B cell (primary cell): ENCODE measurements around the gene HSPD1. TPM values are rescaled to one million over a fixed set of nuclear protein-coding genes. Genes with fewer than 3 reads are reported as not detected.

Source experiments
- ATAC-seq: fragments of 200-7000 bp; cut with Tn5 transposase; one replicate; pipeline ENCODE4 v1.10.0; 2021; ENCODE audit warnings: low read depth, mild to moderate bottlenecking, moderate number of reproducible peaks, moderate library complexity
- CTCF ChIA-PET: fragments of 350-600 bp; sonication (Branson Sonifier 250); formaldehyde crosslinking; loops from one replicate; lab custom pipeline; 2021; ENCODE audit warnings: antibody characterized with exemption, inconsistent platforms; lab: Charles Lee
- POLR2A ChIA-PET: fragments of 350-600 bp; sonication (Branson Sonifier 250); formaldehyde crosslinking; loops from one replicate; lab custom pipeline; 2021; ENCODE audit warnings: antibody characterized with exemption; lab: Charles Lee
- DNase-seq: peaks from one replicate; pipeline ENCODE4 v3.0.0; 2013
- H2AFZ ChIP-seq: 2 replicates; pipeline ENCODE4 v1.6.1; 2012; ENCODE audit warnings: mild to moderate bottlenecking, low read depth, low read length; ENCODE audit not compliant: insufficient read depth, poor library complexity, severe bottlenecking
- H3K27ac ChIP-seq, 2 donors: 1 replicate in 1 of 2; 2 replicates in 1 of 2; pipeline ENCODE4 v1.5.1; 2012 to 2013; ENCODE audit warnings: low read length in 2 of 2, mild to moderate bottlenecking in 2 of 2, moderate library complexity in 1 of 2
- H3K27me3 ChIP-seq, 4 experiments: fragments of 200-600 bp in 1 of 4; sonication (generic) in 1 of 4; replicated peaks in 1 of 4; 1 replicate in 2 of 4; 2 replicates in 2 of 4; pipeline versions ENCODE4 v1.6.1 to v1.7.0; 2013 to 2016; ENCODE audit warnings: low read length in 3 of 4, mild to moderate bottlenecking in 2 of 4, mixed read lengths in 1 of 4, moderate library complexity in 1 of 4; ENCODE audit not compliant: insufficient read depth in 4 of 4, control insufficient read depth in 3 of 4; ENCODE audit errors: control extremely low read depth in 1 of 4
- H3K36me3 ChIP-seq, 2 experiments: replicated peaks in 1 of 2; 1 replicate in 1 of 2; 2 replicates in 1 of 2; pipeline versions ENCODE4 v1.6.1 to v1.7.1; 2013; ENCODE audit warnings: low read length in 1 of 2; ENCODE audit not compliant: insufficient read depth in 2 of 2, control insufficient read depth in 1 of 2; ENCODE audit errors: control extremely low read depth in 1 of 2, extremely low read depth in 1 of 2
- H3K4me1 ChIP-seq, 2 donors: fragments of 200-600 bp in 1 of 2; sonication (generic) in 1 of 2; 1 replicate in 1 of 2; 2 replicates in 1 of 2; pipeline versions ENCODE4 v1.5.1 to v1.6.1; 2013 to 2017; ENCODE audit warnings: low read length in 2 of 2; ENCODE audit not compliant: control insufficient read depth in 2 of 2, insufficient read depth in 2 of 2
- H3K4me2 ChIP-seq: replicated peaks from 2 replicates; pipeline ENCODE3; 2012; ENCODE audit warnings: mild to moderate bottlenecking, low read depth, low read length; ENCODE audit not compliant: poor library complexity, severe bottlenecking
- H3K4me3 ChIP-seq, 5 experiments: fragments of 200-600 bp in 1 of 5; sonication (generic) in 1 of 5; 1 replicate in 3 of 5; 2 replicates in 2 of 5; pipeline versions ENCODE4 v1.5.1 to v1.7.0; 2011 to 2016; ENCODE audit warnings: low read length in 4 of 5, mild to moderate bottlenecking in 4 of 5, low read depth in 2 of 5, control low read depth in 1 of 5, moderate library complexity in 1 of 5; ENCODE audit not compliant: insufficient read depth in 1 of 5; ENCODE audit errors: control extremely low read depth in 1 of 5, extremely low read depth in 1 of 5
- H3K79me2 ChIP-seq: fragments of 200-600 bp; sonication (generic); one replicate; pipeline ENCODE4 v1.6.0; 2016; ENCODE audit warnings: low read length; ENCODE audit not compliant: control insufficient read depth, insufficient read depth
- H3K9ac ChIP-seq: fragments of 200-600 bp; sonication (generic); 2 replicates; pipeline ENCODE4 v1.6.1; 2017; ENCODE audit warnings: mild to moderate bottlenecking, low read length, moderate library complexity
- H3K9me3 ChIP-seq, 3 donors: one replicate each; pipeline versions ENCODE4 v1.6.1 to v1.7.1; 2013; ENCODE audit warnings: low read length in 2 of 3; ENCODE audit not compliant: control insufficient read depth in 2 of 3, insufficient read depth in 1 of 3; ENCODE audit errors: control extremely low read depth in 1 of 3
- H4K20me1 ChIP-seq: 2 replicates; pipeline ENCODE4 v1.6.0; 2012; ENCODE audit warnings: mild to moderate bottlenecking, low read length; ENCODE audit not compliant: insufficient read depth, control insufficient read depth, poor library complexity, severe bottlenecking
- H3K27ac Mint-ChIP-seq: one replicate; pipeline ENCODE4 v1.8.0; 2021; ENCODE audit warnings: mixed read lengths
- H3K27me3 Mint-ChIP-seq: one replicate; pipeline ENCODE4 v1.8.0; 2021; ENCODE audit warnings: mixed read lengths
- H3K4me1 Mint-ChIP-seq: one replicate; pipeline ENCODE4 v1.8.0; 2021; ENCODE audit warnings: mixed read lengths
- H3K4me3 Mint-ChIP-seq: one replicate; pipeline ENCODE4 v1.8.0; 2021; ENCODE audit warnings: mixed read lengths
- H3K9me3 Mint-ChIP-seq: one replicate; pipeline ENCODE4 v1.8.0; 2022; ENCODE audit warnings: mixed read lengths; ENCODE audit not compliant: insufficient read depth
- EZH2 ChIP-seq: IDR thresholded peaks from 2 replicates; pipeline ENCODE4 v1.6.1; 2012; ENCODE audit warnings: borderline replicate concordance, low read depth, mild to moderate bottlenecking, moderate library complexity, low read length; ENCODE audit not compliant: insufficient read depth, poor library complexity, severe bottlenecking
- WGBS: methylation state at CpG from one replicate; pipeline ENCODE4 v1.1.5; 2013; ENCODE audit warnings: missing lambda C conversion rate; ENCODE audit not compliant: insufficient coverage; 5-methylcytosine and 5-hydroxymethylcytosine counted together
- intact Hi-C: fragments of 100-400 bp; cut with micrococcal nuclease; formaldehyde crosslinking; loops from one replicate; pipeline ENCODE4 v1.10.0; 2022
- polyA plus RNA-seq: library from polyadenylated mRNA; depleted of rRNA; stranded (reverse); fragments of >200 nt; gene quantifications from 2 replicates; pipeline ENCODE4 v1.2.3, GENCODE V29; 2012
- total RNA-seq, 2 donors: library from RNA; stranded (reverse); fragments of 120-200 nt in 1 of 2; gene quantifications; 1 replicate in 1 of 2; 2 replicates in 1 of 2; pipeline versions ENCODE4 v1.2.3 to v1.2.4, GENCODE V29; 2013 to 2022
- TF ChIP-seq, protein P1 (sequence below): fragments of 200-600 bp; IDR thresholded peaks from one replicate; pipeline ENCODE4 v1.8.0; 2022; ENCODE audit warnings: antibody characterized with exemption, mild to moderate bottlenecking

The HSPD1 gene
- total and polyA plus RNA-seq, 2 donors (not counting 1 experiment from before 2014, with no cell fraction given), result 46.6 to 112 TPM

GRCh38 chr2:197472166-197472565 is 27.5 kb downstream of the HSPD1 start:
- Histone ChIP-seq H3K27ac (no peak overlapping the region), H3K36me3 (peaks cover 10 to 61% of the 10 kb centered on the region in 2 experiments), H3K9ac (no peak overlapping the region), H3K79me2 (peaks cover 10% of the 10 kb centered on the region), H3K27me3 (no peaks in the 10 kb centered on the region), H3K9me3 (no peaks in the 10 kb centered on the region), H4K20me1 (no peaks in the 10 kb centered on the region), H3K4me2 (no peak overlapping the region), H3K4me1 (no peaks in the 10 kb centered on the region), H2AFZ (no peak overlapping the region), H3K4me3 (no peak overlapping the region)
- intact Hi-C loops, result no loop called here
- no peaks in the 10 kb centered on the region for H3K9me3 Mint-ChIP-seq
- DNase-seq (no peak), ATAC-seq (no peak)
- no peak overlapping the region for H3K4me3 Mint-ChIP-seq
- 100% methylated on average over 4 of the region's 5 CpGs for WGBS
- H3K27ac Mint-ChIP-seq, result no peak overlapping the region
- ChIA-PET CTCF (no interaction called here), POLR2A (interaction anchor here (0.7 kb wide), 1 partner anchor 76 kb away, joined by 3 read pairs; no protein-coding TSS in a partner anchor)
- H3K4me1 Mint-ChIP-seq, result no peaks in the 10 kb centered on the region
- no peaks in the 10 kb centered on the region for H3K27me3 Mint-ChIP-seq
- TF ChIP-seq, protein P1, sequence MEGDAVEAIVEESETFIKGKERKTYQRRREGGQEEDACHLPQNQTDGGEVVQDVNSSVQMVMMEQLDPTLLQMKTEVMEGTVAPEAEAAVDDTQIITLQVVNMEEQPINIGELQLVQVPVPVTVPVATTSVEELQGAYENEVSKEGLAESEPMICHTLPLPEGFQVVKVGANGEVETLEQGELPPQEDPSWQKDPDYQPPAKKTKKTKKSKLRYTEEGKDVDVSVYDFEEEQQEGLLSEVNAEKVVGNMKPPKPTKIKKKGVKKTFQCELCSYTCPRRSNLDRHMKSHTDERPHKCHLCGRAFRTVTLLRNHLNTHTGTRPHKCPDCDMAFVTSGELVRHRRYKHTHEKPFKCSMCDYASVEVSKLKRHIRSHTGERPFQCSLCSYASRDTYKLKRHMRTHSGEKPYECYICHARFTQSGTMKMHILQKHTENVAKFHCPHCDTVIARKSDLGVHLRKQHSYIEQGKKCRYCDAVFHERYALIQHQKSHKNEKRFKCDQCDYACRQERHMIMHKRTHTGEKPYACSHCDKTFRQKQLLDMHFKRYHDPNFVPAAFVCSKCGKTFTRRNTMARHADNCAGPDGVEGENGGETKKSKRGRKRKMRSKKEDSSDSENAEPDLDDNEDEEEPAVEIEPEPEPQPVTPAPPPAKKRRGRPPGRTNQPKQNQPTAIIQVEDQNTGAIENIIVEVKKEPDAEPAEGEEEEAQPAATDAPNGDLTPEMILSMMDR, result no peak
- no peak for TF ChIP-seq EZH2

- H3K9me3 ChIP-seq, result no peaks in the 10 kb centered on the region
Measured at GRCh38 chr2:197464175-197464574, 35.5 kb downstream of the HSPD1 start.

More at GRCh38 chr2:197464175-197464574, 35.5 kb downstream of the HSPD1 start:
- H3K9ac ChIP-seq, result no peak overlapping the region
- Mint-ChIP-seq H3K27me3 (no peaks in the 10 kb centered on the region), H3K27ac (no peak overlapping the region), H3K4me1 (peaks cover 3% of the 10 kb centered on the region), H3K9me3 (no peaks in the 10 kb centered on the region), H3K4me3 (no peak overlapping the region)
- ChIA-PET CTCF (no interaction called here), POLR2A (interaction anchor here (0.7 kb wide), 1 partner anchor 413 kb away, joined by 5 read pairs; no protein-coding TSS in a partner anchor)
- TF ChIP-seq, protein P1, result no peak
- TF ChIP-seq EZH2, result no peak
- no peak overlapping the region for H2AFZ ChIP-seq
- H3K4me2 ChIP-seq, result no peak overlapping the region
- no peak overlapping the region for H3K4me3 ChIP-seq
- intact Hi-C loops, result no loop called here
- ATAC-seq (no peak), DNase-seq (no peak)
- no peaks in the 10 kb centered on the region for H3K27me3 ChIP-seq
- H3K27ac ChIP-seq, result no peak overlapping the region
- 100% methylated on average over 1 of the region's 1 CpG for WGBS
- peaks cover 51% of the 10 kb centered on the region for H3K79me2 ChIP-seq
- H3K36me3 ChIP-seq, result peaks cover 8 to 66% of the 10 kb centered on the region in 2 experiments
- no peaks in the 10 kb centered on the region for H3K4me1 ChIP-seq
- H4K20me1 ChIP-seq, result peaks cover 24% of the 10 kb centered on the region
